H9 (cell line): ENCODE measurements around the gene AEN. TPM values are rescaled to one million over a fixed set of nuclear protein-coding genes. Genes with fewer than 3 reads are reported as not detected.

Experiments used
- DNase-seq: peaks from one replicate; pipeline ENCODE4 v3.0.0-alpha.2; 2017
- H2AFZ ChIP-seq: one replicate; pipeline ENCODE4 v1.6.1; 2013; ENCODE audit warnings: mild to moderate bottlenecking, low read length, control low read depth, moderate library complexity
- H2AK5ac ChIP-seq: 2 replicates; pipeline ENCODE4 v1.6.1; 2013; ENCODE audit warnings: low read length, control low read depth, mixed read lengths; ENCODE audit not compliant: insufficient read length
- H2BK120ac ChIP-seq: one replicate; pipeline ENCODE4 v1.6.1; 2013; ENCODE audit warnings: low read depth, mild to moderate bottlenecking, low read length, control low read depth, inconsistent platforms; ENCODE audit not compliant: poor library complexity, severe bottlenecking
- H2BK12ac ChIP-seq: 2 replicates; pipeline ENCODE4 v1.6.1; 2013; ENCODE audit warnings: low read length, control low read depth, mixed read lengths, low read depth; ENCODE audit not compliant: insufficient read length
- H2BK15ac ChIP-seq: 2 replicates; pipeline ENCODE4 v1.6.1; 2013; ENCODE audit warnings: low read depth, low read length, control low read depth
- H2BK20ac ChIP-seq: one replicate; pipeline ENCODE4 v1.6.1; 2013; ENCODE audit warnings: low read depth, mild to moderate bottlenecking, low read length, control low read depth, inconsistent platforms; ENCODE audit not compliant: poor library complexity, severe bottlenecking
- H2BK5ac ChIP-seq: 2 replicates; pipeline ENCODE4 v1.6.1; 2013; ENCODE audit warnings: low read length, control low read depth, mixed read lengths; ENCODE audit not compliant: insufficient read length
- H3K14ac ChIP-seq: 2 replicates; pipeline ENCODE4 v1.6.1; 2013; ENCODE audit warnings: low read length, control low read depth; ENCODE audit not compliant: insufficient read depth
- H3K18ac ChIP-seq: 2 replicates; pipeline ENCODE4 v1.6.1; 2013; ENCODE audit warnings: low read depth, mild to moderate bottlenecking, mixed read lengths, low read length, control low read depth; ENCODE audit not compliant: insufficient read length
- H3K23ac ChIP-seq: 2 replicates; pipeline ENCODE4 v1.6.1; 2013; ENCODE audit warnings: low read length, control low read depth, mixed read lengths, low read depth; ENCODE audit not compliant: insufficient read length
- H3K23me2 ChIP-seq: 2 replicates; pipeline ENCODE4 v1.6.1; 2013; ENCODE audit warnings: low read depth, mild to moderate bottlenecking, mixed read lengths, low read length, control low read depth; ENCODE audit not compliant: insufficient read length, poor library complexity, severe bottlenecking
- H3K27ac ChIP-seq: 2 replicates; pipeline ENCODE4 v1.5.1; 2013; ENCODE audit warnings: low read length, control low read depth, mixed read lengths, low read depth; ENCODE audit not compliant: insufficient read length
- H3K27me3 ChIP-seq: 2 replicates; pipeline ENCODE4 v1.6.1; 2013; ENCODE audit warnings: low read length, control low read depth, inconsistent platforms; ENCODE audit not compliant: insufficient read depth
- H3K4ac ChIP-seq: 2 replicates; pipeline ENCODE4 v1.6.1; 2013; ENCODE audit warnings: low read depth, mild to moderate bottlenecking, control low read depth, inconsistent platforms, low read length, moderate library complexity
- H3K4me1 ChIP-seq: 2 replicates; pipeline ENCODE4 v1.6.1; 2013; ENCODE audit warnings: low read length, control low read depth, inconsistent platforms; ENCODE audit not compliant: insufficient read depth
- H3K4me2 ChIP-seq: 2 replicates; pipeline ENCODE4 v1.6.1; 2013; ENCODE audit warnings: low read length, control low read depth, mixed read lengths; ENCODE audit not compliant: insufficient read length, insufficient read depth
- H3K56ac ChIP-seq: 2 replicates; pipeline ENCODE4 v1.6.1; 2013; ENCODE audit warnings: low read depth, mild to moderate bottlenecking, mixed read lengths, low read length, control low read depth; ENCODE audit not compliant: insufficient read length
- H3K79me1 ChIP-seq: 2 replicates; pipeline ENCODE4 v1.6.1; 2013; ENCODE audit warnings: low read depth, mild to moderate bottlenecking, moderate library complexity, low read length, control low read depth, inconsistent platforms; ENCODE audit not compliant: insufficient read depth, poor library complexity, severe bottlenecking
- H3K79me2 ChIP-seq: 2 replicates; pipeline ENCODE4 v1.6.1; 2013; ENCODE audit warnings: low read length, control low read depth, inconsistent platforms; ENCODE audit not compliant: insufficient read depth
- H3K9ac ChIP-seq: 2 replicates; pipeline ENCODE4 v1.6.1; 2013; ENCODE audit warnings: low read length, control low read depth, mixed read lengths; ENCODE audit not compliant: insufficient read length; ENCODE audit errors: extremely low read depth
- H3K9me3 ChIP-seq: one replicate; pipeline ENCODE4 v1.6.1; 2013; ENCODE audit warnings: low read depth, low read length, inconsistent platforms; ENCODE audit not compliant: control insufficient read depth
- H3T11ph ChIP-seq: one replicate; pipeline ENCODE4 v1.6.1; 2013; ENCODE audit warnings: mild to moderate bottlenecking, low read length, control low read depth, inconsistent platforms
- H4K20me1 ChIP-seq: one replicate; pipeline ENCODE4 v1.6.1; 2013; ENCODE audit not compliant: control insufficient read depth, insufficient read length, insufficient read depth
- H4K5ac ChIP-seq: 2 replicates; pipeline ENCODE4 v1.6.1; 2013; ENCODE audit warnings: low read depth, mild to moderate bottlenecking, mixed read lengths, low read length, control low read depth; ENCODE audit not compliant: insufficient read length
- H4K8ac ChIP-seq: replicated peaks from 2 replicates; pipeline ENCODE4 v1.6.1; 2013; ENCODE audit warnings: low read length, control low read depth, mixed read lengths, low read depth; ENCODE audit not compliant: insufficient read length
- H4K91ac ChIP-seq: 2 replicates; pipeline ENCODE4 v1.6.1; 2013; ENCODE audit warnings: low read depth, mild to moderate bottlenecking, moderate library complexity, mixed read lengths, low read length, control low read depth; ENCODE audit not compliant: insufficient read length
- H3K27ac Mint-ChIP-seq, 3 experiments: 2 replicates in 2 of 3; 3 replicates in 1 of 3; pipeline ENCODE4 v1.8.0; 2020 to 2021; ENCODE audit warnings: mixed read lengths in 3 of 3, mild to moderate bottlenecking in 1 of 3, moderate library complexity in 1 of 3
- H3K27me3 Mint-ChIP-seq: 2 replicates; pipeline ENCODE4 v1.8.0; 2021; ENCODE audit warnings: low read depth, mild to moderate bottlenecking, moderate library complexity, mixed read lengths
- H3K36me3 Mint-ChIP-seq, 3 experiments: 2 replicates in 2 of 3; 3 replicates in 1 of 3; pipeline ENCODE4 v1.8.0; 2020 to 2021; ENCODE audit warnings: low read depth in 3 of 3, mixed read lengths in 3 of 3; ENCODE audit not compliant: insufficient read depth in 1 of 3
- H3K4me1 Mint-ChIP-seq, 2 experiments: 2 replicates each; pipeline ENCODE4 v1.8.0; 2020; ENCODE audit warnings: mixed read lengths in 2 of 2
- H3K4me3 Mint-ChIP-seq, 2 experiments: 2 replicates in 1 of 2; 3 replicates in 1 of 2; pipeline ENCODE4 v1.8.0; 2020 to 2021; ENCODE audit warnings: mild to moderate bottlenecking in 2 of 2, mixed read lengths in 2 of 2, moderate library complexity in 1 of 2
- H3K9me3 Mint-ChIP-seq, 2 experiments: 2 replicates in 1 of 2; 3 replicates in 1 of 2; pipeline ENCODE4 v1.8.0; 2020; ENCODE audit warnings: mild to moderate bottlenecking in 2 of 2, mixed read lengths in 2 of 2, moderate library complexity in 1 of 2
- WGBS: extraction: QIAGEN DNeasy Blood & Tissue Kit; methylation state at CpG from one replicate; pipeline ENCODE4 v1.1.7; 2013; ENCODE audit warnings: missing lambda C conversion rate, low lambda C conversion rate, mixed read lengths; ENCODE audit not compliant: insufficient read length; ENCODE audit errors: extremely low coverage; 5-methylcytosine and 5-hydroxymethylcytosine counted together
- total RNA-seq: library from RNA; stranded (reverse); gene quantifications from 2 replicates; pipeline ENCODE4 v1.2.1, GENCODE V29; 2021
- TF ChIP-seq, protein P1 (sequence below): fragments of 200-600 bp; sonication (generic); conservative IDR thresholded peaks from 3 replicates; pipeline ENCODE4 v1.8.0; 2021; ENCODE audit warnings: antibody characterized with exemption, mild to moderate bottlenecking

Gene AEN
- total RNA-seq, 1 experiment from 2014 or later: 132 TPM

DNA sequence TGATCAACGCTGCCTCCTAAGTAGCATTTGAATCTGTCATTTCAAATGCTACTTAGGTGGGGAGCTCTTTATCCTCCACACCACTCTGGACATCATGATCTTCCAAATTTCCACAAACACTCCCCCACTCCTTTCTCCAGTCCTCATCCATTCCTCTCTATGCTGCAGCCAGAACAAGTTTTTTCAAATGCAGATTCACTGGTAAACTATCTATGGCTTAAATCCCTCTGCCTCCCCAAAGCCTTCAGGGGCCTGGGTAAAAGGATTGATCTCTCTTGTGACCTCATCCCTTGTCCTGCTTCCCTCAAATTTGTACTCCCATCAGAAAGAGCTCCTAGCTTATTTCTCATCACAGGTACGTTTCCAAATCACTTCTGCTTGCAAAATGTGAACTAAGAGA, 1.3 kb upstream of the AEN start:
- no peaks in the 10 kb centered on the region for H3K27me3 ChIP-seq
- Mint-ChIP-seq H3K27me3 (peaks cover 2% of the 10 kb centered on the region), H3K4me1 (peaks cover 55 to 70% of the 10 kb centered on the region in 2 experiments), H3K9me3 (no peaks in the 10 kb centered on the region), H3K36me3 (peaks cover 0 to 32% (median 29%) of the 10 kb centered on the region in 3 experiments; a peak in 6 of 7 replicates), H3K4me3 (peak overlapping the region; percentile 1 to 9; a peak in 2 of 5 replicates), H3K27ac (peak overlapping the region in 1 of 3 experiments; percentile 78; a peak in 4 of 7 replicates)
- no peak overlapping the region for H2BK15ac ChIP-seq
- H3K79me1 ChIP-seq: no peaks in the 10 kb centered on the region
- H3K9me3 ChIP-seq: no peaks in the 10 kb centered on the region
- no peak overlapping the region for H4K8ac ChIP-seq
- peaks cover 13% of the 10 kb centered on the region for H3K23me2 ChIP-seq
- no peak overlapping the region for H2BK12ac ChIP-seq
- no CpG with 5 or more reads among the region's 2 CpGs for WGBS
- H3K56ac ChIP-seq: no peak overlapping the region
- H3K27ac ChIP-seq: no peak overlapping the region
- no peak overlapping the region for H2BK5ac ChIP-seq
- no peak overlapping the region for H4K5ac ChIP-seq
- no peak overlapping the region for H2AK5ac ChIP-seq
- no peak overlapping the region for H3T11ph ChIP-seq
- H3K18ac ChIP-seq: no peak overlapping the region
- DNase-seq: peak; percentile 34
- peaks cover 5% of the 10 kb centered on the region for H4K20me1 ChIP-seq
- H3K79me2 ChIP-seq: peaks cover 33% of the 10 kb centered on the region
- H3K4me2 ChIP-seq: no peak overlapping the region
- H4K91ac ChIP-seq: no peak overlapping the region
- TF ChIP-seq, protein P1, sequence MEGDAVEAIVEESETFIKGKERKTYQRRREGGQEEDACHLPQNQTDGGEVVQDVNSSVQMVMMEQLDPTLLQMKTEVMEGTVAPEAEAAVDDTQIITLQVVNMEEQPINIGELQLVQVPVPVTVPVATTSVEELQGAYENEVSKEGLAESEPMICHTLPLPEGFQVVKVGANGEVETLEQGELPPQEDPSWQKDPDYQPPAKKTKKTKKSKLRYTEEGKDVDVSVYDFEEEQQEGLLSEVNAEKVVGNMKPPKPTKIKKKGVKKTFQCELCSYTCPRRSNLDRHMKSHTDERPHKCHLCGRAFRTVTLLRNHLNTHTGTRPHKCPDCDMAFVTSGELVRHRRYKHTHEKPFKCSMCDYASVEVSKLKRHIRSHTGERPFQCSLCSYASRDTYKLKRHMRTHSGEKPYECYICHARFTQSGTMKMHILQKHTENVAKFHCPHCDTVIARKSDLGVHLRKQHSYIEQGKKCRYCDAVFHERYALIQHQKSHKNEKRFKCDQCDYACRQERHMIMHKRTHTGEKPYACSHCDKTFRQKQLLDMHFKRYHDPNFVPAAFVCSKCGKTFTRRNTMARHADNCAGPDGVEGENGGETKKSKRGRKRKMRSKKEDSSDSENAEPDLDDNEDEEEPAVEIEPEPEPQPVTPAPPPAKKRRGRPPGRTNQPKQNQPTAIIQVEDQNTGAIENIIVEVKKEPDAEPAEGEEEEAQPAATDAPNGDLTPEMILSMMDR: no peak
- no peak overlapping the region for H3K4ac ChIP-seq
- no peak overlapping the region for H3K9ac ChIP-seq
- H3K14ac ChIP-seq: no peak overlapping the region
- no peak overlapping the region for H3K23ac ChIP-seq
- H2BK120ac ChIP-seq: no peak overlapping the region
- H3K4me1 ChIP-seq: peaks cover 17% of the 10 kb centered on the region; the same call in 1 of the 2 replicates
- no peak overlapping the region for H2BK20ac ChIP-seq
- no peak overlapping the region for H2AFZ ChIP-seq
